HL-60 (cell line): ENCODE data around the gene TPCN2.

Experiments used
- DNase-seq, 2 experiments: peaks; one replicate each; pipeline ENCODE4 v3.0.0-alpha.2; 2010 to 2020; ENCODE audit warnings: low read depth in 1 of 2, low spot score in 1 of 2
- H3K27ac ChIP-seq: fragments of 250-450 bp; sonication (Bioruptor Pico); replicated peaks from 2 replicates; pipeline ENCODE4 v1.5.1; 2020; ENCODE audit warnings: mild to moderate bottlenecking, moderate library complexity
- H3K27me3 ChIP-seq: fragments of 250-450 bp; sonication (Bioruptor Pico); 2 replicates; pipeline ENCODE4 v1.5.1; 2021; ENCODE audit warnings: mild to moderate bottlenecking, moderate library complexity; ENCODE audit not compliant: insufficient read depth, poor library complexity, severe bottlenecking
- H3K4me3 ChIP-seq: replicated peaks from 2 replicates; pipeline ENCODE4 v1.5.1; 2011; ENCODE audit warnings: mild to moderate bottlenecking, control low read depth, low read length; ENCODE audit not compliant: insufficient read depth
- CTCF ChIP-seq: IDR thresholded peaks from one replicate; pipeline ENCODE4 v1.5.1; 2011; ENCODE audit warnings: low read length, control low read depth, inconsistent platforms; ENCODE audit not compliant: insufficient read depth
- GABPA ChIP-seq: IDR thresholded peaks from 2 replicates; pipeline ENCODE4 v1.6.1; 2012; ENCODE audit warnings: low read depth
- POLR2AphosphoS5 ChIP-seq: IDR thresholded peaks from 2 replicates; pipeline ENCODE4 v1.6.1; 2012; ENCODE audit warnings: low read depth
- REST ChIP-seq: IDR thresholded peaks from 2 replicates; pipeline ENCODE4 v1.6.1; 2012; ENCODE audit warnings: low read depth; ENCODE audit not compliant: insufficient replicate concordance
- SPI1 ChIP-seq: IDR thresholded peaks from 2 replicates; pipeline ENCODE4 v1.6.1; 2012; ENCODE audit warnings: low read depth, mild to moderate bottlenecking, borderline replicate concordance

The TPCN2 gene

GRCh38 chr11:69086152-69087132, 37.7 kb downstream of the TPCN2 start:
- Histone ChIP-seq H3K4me3 (no peak overlapping the region), H3K27ac (no peak overlapping the region), H3K27me3 (no peaks in the 10 kb centered on the region)
- no peak for DNase-seq
- TF ChIP-seq GABPA (no peak), POLR2AphosphoS5 (no peak)

GRCh38 chr11:69087133-69087524, 38.4 kb downstream of the TPCN2 start:
- no peak for TF ChIP-seq GABPA
- TF ChIP-seq SPI1 = no peak
- no peak for TF ChIP-seq REST
- TF ChIP-seq POLR2AphosphoS5 = no peak
- no peak for TF ChIP-seq CTCF
- no peak for DNase-seq
- Histone ChIP-seq H3K27ac (no peak overlapping the region), H3K4me3 (no peak overlapping the region), H3K27me3 (no peaks in the 10 kb centered on the region)

- H3K27me3 ChIP-seq = no peaks in the 10 kb centered on the region
- no peak overlapping the region for H3K27ac ChIP-seq
- H3K4me3 ChIP-seq = no peak overlapping the region
- TF ChIP-seq CTCF (no peak), GABPA (no peak), SPI1 (no peak)
- DNase-seq = no peak
Observed at GRCh38 chr11:69087811-69088210, 39.1 kb downstream of the TPCN2 start.

GRCh38 chr11:69088676-69089146, 40.0 kb downstream of the TPCN2 start:
- Histone ChIP-seq H3K27ac (no peak overlapping the region), H3K27me3 (no peaks in the 10 kb centered on the region), H3K4me3 (no peak overlapping the region)
- TF ChIP-seq GABPA (no peak), CTCF (peak; percentile 61)
- DNase-seq = peak; percentile 35 to 76

- peak in 1 of 2 experiments; percentile 20 for DNase-seq
- Histone ChIP-seq H3K4me3 (no peak overlapping the region), H3K27ac (no peak overlapping the region), H3K27me3 (no peaks in the 10 kb centered on the region)
- no peak for TF ChIP-seq SPI1
Observed at GRCh38 chr11:69089258-69089657, 40.5 kb downstream of the TPCN2 start.
